A673 (cell line): ENCODE measurements around the gene PPAN. TPM values are rescaled to one million over a fixed set of nuclear protein-coding genes. Genes with fewer than 3 reads are reported as not detected.

Source experiments
- BruUV-seq: library from RNA; stranded (reverse); fragments of 400-500 nt; replicated peaks from 2 replicates; lab custom pipeline; 2021; lab: Mats Ljungman, UMichigan
- CTCF ChIA-PET: fragments of 300-600 bp; sonication (Branson Sonifier 250); formaldehyde crosslinking; loops from one replicate; lab custom pipeline; 2022; ENCODE audit warnings: antibody characterized with exemption; lab: Charles Lee
- POLR2A ChIA-PET: fragments of 300-600 bp; sonication (Branson Sonifier 250); formaldehyde crosslinking; loops from one replicate; lab custom pipeline; 2022; ENCODE audit warnings: antibody characterized with exemption; ENCODE audit not compliant: low non-redundant PET; lab: Charles Lee
- DNase-seq: peaks from one replicate; pipeline ENCODE4 v3.0.0-alpha.2; 2015; ENCODE audit warnings: low spot score
- H3K27ac ChIP-seq: fragments of 200-600 bp; sonication (generic); 2 replicates; pipeline ENCODE4 v1.5.1; 2016; ENCODE audit warnings: mixed run types, low read depth, mild to moderate bottlenecking, mixed read lengths, antibody characterized with exemption, low read length; ENCODE audit not compliant: poor library complexity, severe bottlenecking
- H3K27me3 ChIP-seq: fragments of 200-600 bp; sonication (generic); replicated peaks from 2 replicates; pipeline ENCODE4 v1.6.1; 2017; ENCODE audit warnings: mixed run types, low read depth, mild to moderate bottlenecking, mixed read lengths, antibody characterized with exemption, low read length; ENCODE audit not compliant: insufficient read depth, poor library complexity
- H3K36me3 ChIP-seq: fragments of 200-600 bp; sonication (generic); 2 replicates; pipeline ENCODE4 v1.6.1; 2016; ENCODE audit warnings: mixed run types, mild to moderate bottlenecking, mixed read lengths, antibody characterized with exemption, low read length; ENCODE audit not compliant: insufficient read depth, poor library complexity, severe bottlenecking
- H3K4me1 ChIP-seq: fragments of 200-600 bp; sonication (generic); 2 replicates; pipeline ENCODE4 v1.6.1; 2017; ENCODE audit warnings: mixed run types, mild to moderate bottlenecking, mixed read lengths, antibody characterized with exemption, low read length; ENCODE audit not compliant: insufficient read depth, poor library complexity, severe bottlenecking
- H3K4me3 ChIP-seq: fragments of 200-600 bp; sonication (generic); 2 replicates; pipeline ENCODE4 v1.5.1; 2016; ENCODE audit warnings: low read depth, mixed run types, mild to moderate bottlenecking, mixed read lengths, low read length; ENCODE audit not compliant: poor library complexity, severe bottlenecking
- H3K9me3 ChIP-seq: fragments of 200-600 bp; sonication (generic); 2 replicates; pipeline ENCODE4 v1.6.1; 2016; ENCODE audit warnings: mixed run types, low read depth, mild to moderate bottlenecking, mixed read lengths, antibody characterized with exemption, low read length; ENCODE audit not compliant: poor library complexity, severe bottlenecking
- CTCF ChIP-seq: fragments of 300-800, 200-600 bp; sonication (generic); conservative IDR thresholded peaks from 2 replicates; pipeline ENCODE4 v1.5.1; 2017; ENCODE audit warnings: low read depth, mild to moderate bottlenecking, antibody characterized with exemption, low read length, moderate library complexity, mixed read lengths
- EZH2 ChIP-seq: fragments of 200-600 bp; sonication (generic); IDR thresholded peaks from 2 replicates; pipeline ENCODE4 v1.6.1; 2017; ENCODE audit warnings: borderline replicate concordance, low read depth, mild to moderate bottlenecking, mixed read lengths, antibody characterized with exemption, low read length; ENCODE audit not compliant: poor library complexity, severe bottlenecking
- intact Hi-C: fragments of 100-400 bp; cut with micrococcal nuclease; formaldehyde crosslinking; loops from one replicate; pipeline ENCODE4 v1.10.0; 2022; ENCODE audit not compliant: unreplicated experiment
- total RNA-seq: library from RNA; stranded (reverse); gene quantifications from 2 replicates; pipeline ENCODE4 v1.2.3, GENCODE V29; 2021

Gene PPAN
- total RNA-seq, 1 experiment from 2014 or later = 132 TPM

DNA sequence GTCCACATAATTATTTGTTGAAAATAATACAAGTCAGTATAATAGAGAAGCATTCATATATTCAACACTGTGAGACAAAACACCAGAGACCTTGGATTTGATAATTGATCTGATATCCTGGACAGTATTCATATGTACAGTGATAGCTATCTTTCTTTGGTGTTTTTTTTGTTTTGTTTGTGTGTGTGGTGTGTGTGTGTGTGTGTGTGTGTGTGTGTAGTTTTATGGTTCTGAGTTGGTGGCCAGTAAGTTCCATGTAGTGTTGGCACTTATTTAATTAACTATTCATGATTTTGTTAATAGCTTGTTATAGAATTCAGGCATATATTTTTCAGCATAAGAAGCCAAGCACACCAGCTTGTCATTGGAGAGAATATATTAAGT lies 2.0 kb upstream of the PPAN start:
- TF ChIP-seq CTCF (no peak), EZH2 (no peak)
- no peak overlapping the region for H3K27ac ChIP-seq
- no peak for DNase-seq
- no peaks in the 10 kb centered on the region for H3K9me3 ChIP-seq
- CTCF ChIA-PET = interaction anchor here (0.7 kb wide), 1 partner anchor 16 kb away, joined by 6 read pairs; no protein-coding TSS in a partner anchor
- H3K36me3 ChIP-seq = peaks cover 21% of the 10 kb centered on the region
- H3K27me3 ChIP-seq = no peaks in the 10 kb centered on the region
- H3K4me1 ChIP-seq = peaks cover 20% of the 10 kb centered on the region
- BruUV-seq = no TSS peak
- POLR2A ChIA-PET = no interaction called here
- no peak overlapping the region for H3K4me3 ChIP-seq
- intact Hi-C loops = no loop called here

DNA sequence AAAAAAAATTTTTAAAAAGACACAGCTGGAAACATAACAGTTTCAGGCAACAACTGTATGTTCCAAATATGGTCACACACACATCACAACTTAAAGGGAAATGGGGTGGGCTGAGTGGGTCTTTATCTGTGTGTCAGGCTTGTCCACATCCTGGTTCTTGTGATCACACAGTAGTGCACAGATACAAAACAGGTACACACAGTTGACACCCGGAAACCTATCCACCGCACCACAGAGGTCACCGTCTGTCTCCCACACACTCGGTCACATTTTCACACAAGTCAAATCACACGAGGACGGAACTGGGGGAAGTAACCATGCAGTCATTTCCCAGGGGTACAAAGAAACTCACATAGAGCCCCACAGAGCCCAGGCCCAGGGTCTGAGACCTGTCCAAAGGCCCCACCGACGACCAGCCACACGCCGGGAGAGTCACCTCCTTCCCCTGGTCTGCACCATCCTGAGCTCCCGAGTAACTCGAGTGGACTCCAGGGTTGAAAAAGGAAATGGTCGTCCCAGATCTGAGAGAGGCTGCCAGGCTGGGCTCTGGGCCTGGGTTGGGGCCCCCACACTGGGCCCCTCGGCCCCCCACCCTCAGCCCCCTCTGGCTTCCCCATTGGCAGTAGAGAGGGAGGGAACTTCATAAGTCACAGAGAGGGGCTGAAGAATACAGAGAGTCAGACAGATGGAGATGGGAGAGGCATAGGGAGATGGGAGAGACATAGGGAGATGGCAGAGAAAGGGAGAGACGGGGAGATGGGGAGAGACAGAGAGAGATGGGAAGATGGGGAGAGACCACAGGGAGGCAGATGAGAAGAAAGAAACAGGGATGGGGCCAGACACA lies 1.3 kb upstream of the PPAN start:
- ChIA-PET CTCF (no interaction called here), POLR2A (no interaction called here)
- H3K4me3 ChIP-seq = no peak overlapping the region
- TF ChIP-seq EZH2 (no peak), CTCF (no peak)
- peaks cover 29% of the 10 kb centered on the region for H3K36me3 ChIP-seq
- no peaks in the 10 kb centered on the region for H3K9me3 ChIP-seq
- intact Hi-C loops = no loop called here
- H3K4me1 ChIP-seq = peaks cover 20% of the 10 kb centered on the region
- H3K27me3 ChIP-seq = no peaks in the 10 kb centered on the region
- BruUV-seq = no TSS peak
- H3K27ac ChIP-seq = no peak overlapping the region
- no peak for DNase-seq

GRCh38 chr19:10105509-10106099 lies 558 bp upstream of the PPAN start:
- TF ChIP-seq EZH2 = no peak
- no peak for TF ChIP-seq CTCF
- POLR2A ChIA-PET = no interaction called here
- no TSS peak for BruUV-seq
- H3K36me3 ChIP-seq = peaks cover 36% of the 10 kb centered on the region
- peak overlapping the region; percentile 74 for H3K4me3 ChIP-seq
- peaks cover 20% of the 10 kb centered on the region for H3K4me1 ChIP-seq
- peak overlapping the region; percentile 92 for H3K27ac ChIP-seq
- CTCF ChIA-PET = no interaction called here
- H3K27me3 ChIP-seq = no peaks in the 10 kb centered on the region
- no peaks in the 10 kb centered on the region for H3K9me3 ChIP-seq
- no peak for DNase-seq
- intact Hi-C loops = no loop called here
